SU-DHL-6 (cell line): ENCODE results near the gene YLPM1.

Experiments
- H2AFZ ChIP-seq: fragments of 200-600 bp; sonication (generic); 2 replicates; pipeline ENCODE4 v1.6.1; 2014; ENCODE audit warnings: low read depth, mild to moderate bottlenecking, moderate library complexity, mixed read lengths, antibody characterized with exemption, low read length; ENCODE audit not compliant: severe bottlenecking
- H3F3A ChIP-seq: fragments of 200-600 bp; shearing (Covaris generic); 2 replicates; pipeline ENCODE4 v1.6.0; 2016; ENCODE audit warnings: antibody characterized with exemption, mild to moderate bottlenecking; ENCODE audit not compliant: insufficient read depth
- H3K27ac ChIP-seq: fragments of 200-600 bp; sonication (generic); 2 replicates; pipeline ENCODE4 v1.5.1; 2016; ENCODE audit warnings: low read depth, mild to moderate bottlenecking, low read length, moderate library complexity, mixed read lengths
- H3K27me3 ChIP-seq: fragments of 200-600 bp; sonication (generic), shearing (Covaris generic); 2 replicates; pipeline ENCODE4 v1.6.0; 2014; ENCODE audit warnings: mild to moderate bottlenecking, low read length
- H3K36me3 ChIP-seq: fragments of 200-600 bp; sonication (generic); 2 replicates; pipeline ENCODE4 v1.6.1; 2014; ENCODE audit warnings: mild to moderate bottlenecking, low read length, mixed read lengths
- H3K4me2 ChIP-seq: fragments of 300-600, 200-600 bp; shearing (Covaris generic), sonication (generic); 2 replicates; pipeline ENCODE4 v1.6.0; 2014; ENCODE audit warnings: low read length, low read depth, mild to moderate bottlenecking; ENCODE audit not compliant: poor library complexity, severe bottlenecking
- H3K4me3 ChIP-seq: fragments of 200-600 bp; sonication (generic); 2 replicates; pipeline ENCODE4 v1.5.1; 2014; ENCODE audit warnings: antibody characterized with exemption, low read length, mild to moderate bottlenecking, mixed read lengths; ENCODE audit not compliant: insufficient read depth, poor library complexity, severe bottlenecking
- H3K79me2 ChIP-seq: fragments of 200-600 bp; sonication (generic); 2 replicates; pipeline ENCODE4 v1.6.1; 2014; ENCODE audit warnings: mild to moderate bottlenecking, low read length, moderate library complexity; ENCODE audit not compliant: insufficient read depth
- H3K9ac ChIP-seq: fragments of 200-600 bp; sonication (generic); 2 replicates; pipeline ENCODE4 v1.7.0; 2014; ENCODE audit warnings: mild to moderate bottlenecking, low read length
- H3K9me2 ChIP-seq: fragments of 200-600 bp; sonication (generic); replicated peaks from 2 replicates; pipeline ENCODE4 v1.6.1; 2014; ENCODE audit warnings: low read length; ENCODE audit not compliant: insufficient read depth
- H3K9me3 ChIP-seq: fragments of 200-600 bp; sonication (generic); 2 replicates; pipeline ENCODE4 v1.6.1; 2014; ENCODE audit warnings: low read length, mixed read lengths; ENCODE audit not compliant: insufficient read depth
- H4K20me1 ChIP-seq: fragments of 200-600 bp; sonication (generic); 2 replicates; pipeline ENCODE4 v1.6.1; 2014; ENCODE audit warnings: low read depth, mild to moderate bottlenecking, antibody characterized with exemption, low read length, moderate library complexity, mixed read lengths
- EZH2phosphoT487 ChIP-seq: fragments of 200-600 bp; sonication (generic), shearing (Covaris generic); conservative IDR thresholded peaks from 2 replicates; pipeline ENCODE4 v1.6.1; 2018; ENCODE audit warnings: mild to moderate bottlenecking, antibody characterized with exemption, low read length, moderate library complexity, mixed read lengths
- TF ChIP-seq, protein P1 (sequence below): fragments of 200-600 bp; sonication (generic); IDR thresholded peaks from one replicate; pipeline ENCODE4 v1.5.1; 2017; ENCODE audit warnings: antibody characterized with exemption, mild to moderate bottlenecking, low read length, moderate library complexity; ENCODE audit not compliant: insufficient read depth, poor library complexity, severe bottlenecking

YLPM1 gene

DNA sequence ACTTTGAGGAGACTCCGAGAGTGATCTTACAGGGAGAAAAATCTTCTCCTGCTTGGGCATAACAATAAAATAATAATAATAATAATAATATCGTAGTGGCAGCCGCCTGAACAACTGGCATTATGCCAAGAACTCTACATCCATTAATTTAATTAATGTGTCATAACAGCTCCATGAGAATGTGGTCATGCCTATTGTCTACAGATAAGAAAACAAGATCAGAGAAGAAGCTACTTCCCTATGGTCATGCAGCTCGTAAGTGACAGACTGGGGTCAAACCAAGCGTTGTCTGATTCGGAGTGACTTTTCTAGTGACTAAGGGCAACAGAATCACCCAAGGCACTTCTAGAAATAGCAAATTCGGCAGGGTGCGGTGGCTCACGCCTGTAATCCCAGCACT, 101.1 kb downstream of the YLPM1 start:
- no peaks in the 10 kb centered on the region for H4K20me1 ChIP-seq
- no peaks in the 10 kb centered on the region for H3F3A ChIP-seq
- no peaks in the 10 kb centered on the region for H3K9me3 ChIP-seq
- no peak overlapping the region for H3K27ac ChIP-seq
- no peak overlapping the region for H3K4me3 ChIP-seq
- no peaks in the 10 kb centered on the region for H3K27me3 ChIP-seq
- no peaks in the 10 kb centered on the region for H3K79me2 ChIP-seq
- H3K4me2 ChIP-seq = no peak overlapping the region
- H3K36me3 ChIP-seq = no peaks in the 10 kb centered on the region
- TF ChIP-seq EZH2phosphoT487 = no peak
- TF ChIP-seq, protein P1, sequence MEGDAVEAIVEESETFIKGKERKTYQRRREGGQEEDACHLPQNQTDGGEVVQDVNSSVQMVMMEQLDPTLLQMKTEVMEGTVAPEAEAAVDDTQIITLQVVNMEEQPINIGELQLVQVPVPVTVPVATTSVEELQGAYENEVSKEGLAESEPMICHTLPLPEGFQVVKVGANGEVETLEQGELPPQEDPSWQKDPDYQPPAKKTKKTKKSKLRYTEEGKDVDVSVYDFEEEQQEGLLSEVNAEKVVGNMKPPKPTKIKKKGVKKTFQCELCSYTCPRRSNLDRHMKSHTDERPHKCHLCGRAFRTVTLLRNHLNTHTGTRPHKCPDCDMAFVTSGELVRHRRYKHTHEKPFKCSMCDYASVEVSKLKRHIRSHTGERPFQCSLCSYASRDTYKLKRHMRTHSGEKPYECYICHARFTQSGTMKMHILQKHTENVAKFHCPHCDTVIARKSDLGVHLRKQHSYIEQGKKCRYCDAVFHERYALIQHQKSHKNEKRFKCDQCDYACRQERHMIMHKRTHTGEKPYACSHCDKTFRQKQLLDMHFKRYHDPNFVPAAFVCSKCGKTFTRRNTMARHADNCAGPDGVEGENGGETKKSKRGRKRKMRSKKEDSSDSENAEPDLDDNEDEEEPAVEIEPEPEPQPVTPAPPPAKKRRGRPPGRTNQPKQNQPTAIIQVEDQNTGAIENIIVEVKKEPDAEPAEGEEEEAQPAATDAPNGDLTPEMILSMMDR = no peak
- no peaks in the 10 kb centered on the region for H3K9me2 ChIP-seq
- no peak overlapping the region for H3K9ac ChIP-seq
- no peak overlapping the region for H2AFZ ChIP-seq

DNA sequence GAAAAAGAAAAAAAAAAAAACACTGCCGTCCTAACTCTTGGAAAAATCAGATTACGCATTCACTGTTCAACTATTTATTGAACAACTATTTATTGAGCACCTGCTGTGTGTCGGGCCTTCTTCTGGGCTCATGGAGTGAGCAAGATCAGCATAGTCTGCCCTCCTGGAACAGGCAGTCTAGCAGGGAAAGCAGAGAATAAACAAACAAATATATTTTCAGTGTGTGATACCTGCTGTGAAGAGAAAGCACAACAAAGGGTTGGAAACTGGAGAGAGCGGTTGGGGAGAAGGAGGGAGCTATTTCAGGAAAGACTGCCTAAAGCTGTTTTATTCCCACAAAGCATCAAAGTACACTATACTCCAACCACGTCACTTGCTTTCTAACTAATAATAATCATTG, 102.0 kb downstream of the YLPM1 start:
- Histone ChIP-seq H3K9me2 (no peaks in the 10 kb centered on the region), H3K27ac (no peak overlapping the region), H3K36me3 (no peaks in the 10 kb centered on the region), H3K27me3 (no peaks in the 10 kb centered on the region), H3K79me2 (no peaks in the 10 kb centered on the region), H3F3A (no peaks in the 10 kb centered on the region), H3K9me3 (no peaks in the 10 kb centered on the region), H2AFZ (no peak overlapping the region), H3K4me3 (no peak overlapping the region), H3K4me2 (no peak overlapping the region), H3K9ac (no peak overlapping the region), H4K20me1 (no peaks in the 10 kb centered on the region)
- TF ChIP-seq, protein P1 = no peak
- TF ChIP-seq EZH2phosphoT487 = no peak

- Histone ChIP-seq H3K4me2 (no peak overlapping the region), H2AFZ (no peak overlapping the region), H3K9ac (no peak overlapping the region), H3F3A (no peaks in the 10 kb centered on the region), H4K20me1 (no peaks in the 10 kb centered on the region), H3K9me3 (no peaks in the 10 kb centered on the region), H3K79me2 (no peaks in the 10 kb centered on the region), H3K36me3 (no peaks in the 10 kb centered on the region), H3K27ac (no peak overlapping the region), H3K27me3 (no peaks in the 10 kb centered on the region), H3K9me2 (no peaks in the 10 kb centered on the region), H3K4me3 (no peak overlapping the region)
- TF ChIP-seq, protein P1 = no peak
- TF ChIP-seq EZH2phosphoT487 = no peak
Measured at GRCh38 chr14:74866708-74867389, 103.7 kb downstream of the YLPM1 start.
